Measurements from ENCODE around the gene NFAT5. TPM values are rescaled to one million over a fixed set of nuclear protein-coding genes. Genes with fewer than 3 reads are reported as not detected.
"Not testable (repeated sequence)": the region's sequence is repeated elsewhere in the genome, so short reads cannot be mapped to it uniquely, and the experiment has no call there.

Gene NFAT5
- total and polyA plus RNA-seq, 8 donors, result 3.7 to 23.6 (median 12.7) TPM

GRCh38 chr16:69538808-69539207 is 27.0 kb upstream of the NFAT5 start:
- no peaks in the 10 kb centered on the region for H3K9me3 ChIP-seq
- ATAC-seq (no peak), DNase-seq (no peak), FAIRE-seq (no peak)
- WGBS, 2 donors, result 79 to 87% methylated on average over 1 of the region's 1 CpG
- intact Hi-C loops (cut with DNase I), result no loop called here
- no peaks in the 10 kb centered on the region for H3K27me3 ChIP-seq
- H3K4me1 ChIP-seq, result peaks cover 0 to 6% (median 0%) of the 10 kb centered on the region in 3 donors
- no peak overlapping the region for H3K4me3 ChIP-seq
- no peak overlapping the region for H3K27ac ChIP-seq
- no peak for TF ChIP-seq CTCF (IDR thresholded peaks at IDR 0.05)
- no peaks in the 10 kb centered on the region for H3K36me3 ChIP-seq

GRCh38 chr16:69542974-69543373 is 22.8 kb upstream of the NFAT5 start:
- ATAC-seq (no peak), DNase-seq (no peak), FAIRE-seq (no peak)
- Histone ChIP-seq H3K36me3 (no peaks in the 10 kb centered on the region), H3K27me3 (no peaks in the 10 kb centered on the region), H3K4me3 (no peak overlapping the region), H3K27ac (no peak overlapping the region), H3K9me3 (no peaks in the 10 kb centered on the region), H3K4me1 (peaks cover 0 to 6% (median 3%) of the 10 kb centered on the region in 3 donors)
- no peak for TF ChIP-seq CTCF (IDR thresholded peaks at IDR 0.05)
- intact Hi-C loops (cut with DNase I), result no loop called here

- intact Hi-C loops (cut with DNase I), result no loop called here
- Histone ChIP-seq H3K4me1 (peaks cover 0 to 6% (median 3%) of the 10 kb centered on the region in 3 donors), H3K9me3 (no peaks in the 10 kb centered on the region), H3K36me3 (no peaks in the 10 kb centered on the region), H3K27ac (no peak overlapping the region), H3K27me3 (no peaks in the 10 kb centered on the region), H3K4me3 (no peak overlapping the region)
- DNase-seq, result no peak
- no peak for TF ChIP-seq CTCF (IDR thresholded peaks at IDR 0.05)
- no peak for FAIRE-seq
- no peak for ATAC-seq
- WGBS, 2 donors, result 89 to 94% methylated on average over 3 of the region's 3 CpGs
Measured at GRCh38 chr16:69544088-69544487, 21.7 kb upstream of the NFAT5 start.

GRCh38 chr16:69546663-69547062 is 19.1 kb upstream of the NFAT5 start:
- H3K4me1 ChIP-seq; FAIRE-seq; H3K4me3 ChIP-seq; H3K27ac ChIP-seq; H3K27me3 ChIP-seq; DNase-seq; H3K9me3 ChIP-seq; ATAC-seq; H3K36me3 ChIP-seq; intact Hi-C loops (cut with DNase I): not testable (repeated sequence)
- WGBS, 2 donors, result 90 to 91% methylated on average over 6 of the region's 6 CpGs

- ATAC-seq (no peak), DNase-seq (no peak), FAIRE-seq (no peak)
- Histone ChIP-seq H3K4me1 (no peaks in the 10 kb centered on the region), H3K27ac (no peak overlapping the region), H3K36me3 (no peaks in the 10 kb centered on the region), H3K9me3 (no peaks in the 10 kb centered on the region), H3K27me3 (no peaks in the 10 kb centered on the region), H3K4me3 (no peak overlapping the region)
- intact Hi-C loops (cut with DNase I), result loop anchor here in 1 of 3 donors (10.0 kb wide), 1 partner anchor 139 kb away; no protein-coding TSS in a partner anchor
- no peak for TF ChIP-seq CTCF (IDR thresholded peaks at IDR 0.05)
- 86 to 90% methylated on average over 4 of the region's 4 CpGs for WGBS, 2 donors
Measured at GRCh38 chr16:69553332-69553731, 12.4 kb upstream of the NFAT5 start.

Data from pancreas (tissue), 10 donors.